ENCODE results near the gene ZMYND8.
"Not testable (repeated sequence)": the region's sequence is repeated elsewhere in the genome, so short reads cannot be mapped to it uniquely, and the experiment has no call there.

ZMYND8 gene

DNA sequence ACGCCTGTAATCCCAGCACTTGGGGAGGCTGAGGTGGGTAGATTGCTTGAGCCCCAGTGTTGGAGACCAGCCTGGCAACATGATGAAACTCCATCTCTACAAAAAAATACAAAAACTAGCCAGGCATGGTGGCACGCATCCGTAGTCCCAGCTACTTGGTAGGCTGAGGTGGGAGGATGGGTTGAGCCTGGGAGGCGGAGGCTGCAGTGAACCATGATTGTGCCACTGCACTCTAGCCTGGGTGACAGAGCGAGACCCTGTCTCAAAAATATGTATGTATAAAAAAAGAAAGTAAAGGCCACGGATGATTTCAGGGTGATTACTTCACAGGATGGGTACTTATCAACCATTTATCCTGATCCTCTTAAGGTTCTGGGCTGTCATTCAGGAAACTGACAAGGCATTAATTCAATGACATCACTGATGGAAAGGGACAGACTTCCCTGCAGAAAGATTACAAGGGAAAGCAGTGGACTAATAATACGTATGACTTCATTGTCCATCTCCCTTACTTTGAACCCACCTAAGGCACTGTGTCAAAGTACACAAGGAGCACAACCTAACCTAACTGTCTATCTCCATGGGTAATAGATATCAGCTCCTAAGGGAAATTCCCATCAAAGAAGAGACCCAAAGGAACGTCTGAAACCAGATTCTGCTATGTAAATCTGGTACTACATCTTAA, 61.2 kb downstream of the ZMYND8 start:
- TF ChIP-seq, protein P1, sequence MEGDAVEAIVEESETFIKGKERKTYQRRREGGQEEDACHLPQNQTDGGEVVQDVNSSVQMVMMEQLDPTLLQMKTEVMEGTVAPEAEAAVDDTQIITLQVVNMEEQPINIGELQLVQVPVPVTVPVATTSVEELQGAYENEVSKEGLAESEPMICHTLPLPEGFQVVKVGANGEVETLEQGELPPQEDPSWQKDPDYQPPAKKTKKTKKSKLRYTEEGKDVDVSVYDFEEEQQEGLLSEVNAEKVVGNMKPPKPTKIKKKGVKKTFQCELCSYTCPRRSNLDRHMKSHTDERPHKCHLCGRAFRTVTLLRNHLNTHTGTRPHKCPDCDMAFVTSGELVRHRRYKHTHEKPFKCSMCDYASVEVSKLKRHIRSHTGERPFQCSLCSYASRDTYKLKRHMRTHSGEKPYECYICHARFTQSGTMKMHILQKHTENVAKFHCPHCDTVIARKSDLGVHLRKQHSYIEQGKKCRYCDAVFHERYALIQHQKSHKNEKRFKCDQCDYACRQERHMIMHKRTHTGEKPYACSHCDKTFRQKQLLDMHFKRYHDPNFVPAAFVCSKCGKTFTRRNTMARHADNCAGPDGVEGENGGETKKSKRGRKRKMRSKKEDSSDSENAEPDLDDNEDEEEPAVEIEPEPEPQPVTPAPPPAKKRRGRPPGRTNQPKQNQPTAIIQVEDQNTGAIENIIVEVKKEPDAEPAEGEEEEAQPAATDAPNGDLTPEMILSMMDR (conservative IDR thresholded peaks at IDR 0.05; ENCODE audit: low read depth, low read length): no peak
- DNase-seq (ENCODE audit: low read depth): no peak
- no peak overlapping the region for H3K4me3 ChIP-seq (ENCODE audit: low read depth, low read length)

DNA sequence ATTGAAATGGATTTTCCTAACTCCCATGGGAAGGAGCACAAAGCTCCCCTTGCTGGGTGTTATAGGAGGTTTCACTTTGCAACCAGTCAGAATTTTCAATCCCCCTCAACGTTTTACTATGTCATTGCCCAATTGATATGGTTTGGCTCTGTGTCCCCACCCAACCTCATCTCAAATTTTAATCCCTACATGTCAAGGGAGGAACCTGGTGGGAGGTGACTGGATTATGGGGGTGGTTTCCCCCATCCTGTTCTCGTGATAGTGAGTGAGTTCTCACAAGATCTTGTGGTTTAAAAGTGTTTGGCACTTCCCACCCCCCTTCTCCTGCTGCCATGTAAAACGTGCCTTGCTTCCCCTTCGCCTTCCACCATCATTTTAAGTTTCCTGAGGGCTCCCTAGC, 62.9 kb downstream of the ZMYND8 start:
- H3K4me3 ChIP-seq (ENCODE audit: low read depth, low read length): no peak overlapping the region
- TF ChIP-seq, protein P1 (conservative IDR thresholded peaks at IDR 0.05; ENCODE audit: low read depth, low read length): no peak
- no peak for DNase-seq (ENCODE audit: low read depth)

DNA sequence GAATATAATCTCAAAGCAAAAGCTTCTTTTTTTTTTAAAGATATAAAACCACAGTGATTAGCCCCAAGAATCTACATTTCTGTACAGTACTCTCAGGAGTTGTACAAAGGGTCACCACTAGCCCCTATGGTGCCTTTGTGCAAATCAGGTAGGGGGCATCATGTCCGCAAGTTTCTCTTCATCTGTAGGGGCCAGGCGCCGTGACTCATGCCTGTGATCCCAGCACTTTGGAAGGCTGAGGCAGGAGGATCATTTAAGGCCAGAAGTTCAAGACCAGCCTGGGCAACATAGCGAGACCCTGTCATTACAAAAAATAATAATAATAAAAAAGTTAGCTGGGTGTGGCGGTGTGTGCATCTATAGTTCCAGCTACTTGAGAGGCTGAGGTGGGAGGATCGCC, 63.9 kb downstream of the ZMYND8 start:
- no peak overlapping the region for H3K4me3 ChIP-seq (ENCODE audit: low read depth, low read length)
- no peak for DNase-seq (ENCODE audit: low read depth)
- TF ChIP-seq, protein P1 (conservative IDR thresholded peaks at IDR 0.05; ENCODE audit: low read depth, low read length): no peak

DNA sequence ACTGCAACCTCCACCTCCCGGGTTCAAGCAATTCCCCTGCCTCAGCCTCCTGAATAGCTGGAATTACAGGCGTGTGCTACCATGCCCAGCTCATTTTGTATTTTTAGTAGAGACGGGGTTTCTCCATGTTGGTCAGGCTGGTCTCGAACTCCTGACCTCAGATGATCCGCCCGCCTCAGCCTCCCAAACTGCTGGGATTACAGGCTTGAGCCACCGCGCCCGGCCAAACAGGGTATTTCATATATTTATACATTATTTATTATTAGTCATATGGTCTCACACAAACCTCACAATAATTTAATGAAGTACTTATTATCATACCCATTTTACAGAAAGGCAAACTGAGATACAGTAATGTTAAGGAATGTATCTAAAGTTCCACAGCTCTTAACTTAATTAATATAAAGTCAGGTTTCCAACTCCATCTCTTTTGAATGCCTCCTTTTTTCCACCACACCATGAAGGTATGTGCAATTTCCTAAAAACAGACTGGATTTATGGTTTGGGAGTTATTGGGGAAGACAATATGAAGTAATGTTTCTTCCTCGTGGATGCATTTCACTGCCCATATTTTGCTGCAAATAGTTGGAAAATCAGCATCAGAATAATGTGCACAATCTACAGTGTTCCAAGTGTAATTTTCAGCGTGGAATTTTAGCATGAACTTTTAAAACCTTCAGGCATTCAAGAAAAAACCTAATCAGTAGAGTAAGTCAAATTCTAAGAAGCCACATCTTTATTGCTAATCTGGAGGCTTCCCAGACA, 65.7 kb downstream of the ZMYND8 start:
- TF ChIP-seq, protein P1 (conservative IDR thresholded peaks at IDR 0.05; ENCODE audit: low read depth, low read length): no peak
- H3K4me3 ChIP-seq (ENCODE audit: low read depth, low read length): no peak overlapping the region
- no peak for DNase-seq (ENCODE audit: low read depth)

DNA sequence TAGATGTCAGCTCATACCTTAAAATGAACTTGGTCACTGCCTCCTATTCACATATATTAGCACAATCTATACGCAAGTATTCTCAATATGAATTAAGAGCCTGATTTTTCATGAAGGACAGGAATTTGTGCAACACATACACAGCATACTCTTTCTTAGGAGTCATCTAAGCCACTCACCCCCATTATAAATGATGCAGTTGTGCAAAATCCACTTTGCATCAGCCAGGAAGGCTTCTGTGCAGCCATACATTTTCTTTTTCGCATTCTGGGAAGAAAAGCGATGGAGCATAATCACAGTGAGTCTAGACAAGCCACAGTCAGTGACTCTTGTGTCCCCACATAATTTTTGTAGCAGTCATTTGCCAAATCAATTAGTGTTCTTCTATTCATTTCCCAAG, 66.5 kb downstream of the ZMYND8 start:
- H3K4me3 ChIP-seq (ENCODE audit: low read depth, low read length): no peak overlapping the region
- no peak for DNase-seq (ENCODE audit: low read depth)
- TF ChIP-seq, protein P1 (conservative IDR thresholded peaks at IDR 0.05; ENCODE audit: low read depth, low read length): no peak

DNA sequence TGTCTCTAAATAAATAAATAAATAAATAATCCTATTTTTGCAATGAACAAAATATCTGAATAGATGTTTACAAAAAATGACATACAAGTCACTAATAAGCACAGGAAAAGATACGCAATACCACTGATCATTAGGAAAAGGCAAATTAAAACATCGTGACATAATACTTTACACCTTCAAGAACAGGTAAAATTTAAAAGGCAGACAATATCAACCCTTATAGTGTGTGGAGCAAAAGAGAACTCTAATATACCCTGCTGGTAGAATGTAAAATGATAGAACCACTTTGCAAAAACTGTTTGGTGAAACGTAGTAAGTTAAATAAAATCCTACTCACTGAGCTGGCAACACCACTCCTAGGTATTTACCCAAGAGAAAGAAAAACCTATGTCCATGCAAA, 67.4 kb downstream of the ZMYND8 start:
- no peak for DNase-seq (ENCODE audit: low read depth)
- H3K4me3 ChIP-seq (ENCODE audit: low read depth, low read length): no peak overlapping the region
- TF ChIP-seq, protein P1 (conservative IDR thresholded peaks at IDR 0.05; ENCODE audit: low read depth, low read length): no peak

DNA sequence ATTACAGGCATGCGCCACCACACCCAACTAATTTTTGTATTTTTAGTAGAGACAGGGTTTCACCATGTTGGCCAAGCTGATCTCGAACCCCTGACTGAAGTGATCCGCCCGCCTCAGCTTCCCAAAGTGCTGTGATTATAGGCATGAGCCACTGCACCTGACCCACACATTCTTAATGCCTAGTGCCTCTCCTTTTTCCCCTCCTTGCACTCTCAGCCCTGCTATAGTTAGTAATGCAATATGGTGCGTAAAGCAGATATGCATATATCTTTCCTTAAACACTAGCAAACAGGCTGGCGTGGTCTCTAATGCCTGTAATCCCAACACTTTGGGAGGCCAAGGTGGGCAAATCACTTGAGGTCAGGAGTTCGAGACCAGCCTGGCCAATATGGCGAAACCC, 68.0 kb downstream of the ZMYND8 start:
- H3K4me3 ChIP-seq (ENCODE audit: low read depth, low read length); DNase-seq (ENCODE audit: low read depth): not testable (repeated sequence)

Measured in choroid plexus epithelial cell (primary cell).